ENCODE results near the gene CCNL2. TPM values are rescaled to one million over a fixed set of nuclear protein-coding genes. Genes with fewer than 3 reads are reported as not detected.
"Not testable (repeated sequence)": the region's sequence is repeated elsewhere in the genome, so short reads cannot be mapped to it uniquely, and the experiment has no call there.

Gene CCNL2
- total and polyA plus RNA-seq, 2 experiments from 2014 or later, result 150 to 199 TPM

DNA sequence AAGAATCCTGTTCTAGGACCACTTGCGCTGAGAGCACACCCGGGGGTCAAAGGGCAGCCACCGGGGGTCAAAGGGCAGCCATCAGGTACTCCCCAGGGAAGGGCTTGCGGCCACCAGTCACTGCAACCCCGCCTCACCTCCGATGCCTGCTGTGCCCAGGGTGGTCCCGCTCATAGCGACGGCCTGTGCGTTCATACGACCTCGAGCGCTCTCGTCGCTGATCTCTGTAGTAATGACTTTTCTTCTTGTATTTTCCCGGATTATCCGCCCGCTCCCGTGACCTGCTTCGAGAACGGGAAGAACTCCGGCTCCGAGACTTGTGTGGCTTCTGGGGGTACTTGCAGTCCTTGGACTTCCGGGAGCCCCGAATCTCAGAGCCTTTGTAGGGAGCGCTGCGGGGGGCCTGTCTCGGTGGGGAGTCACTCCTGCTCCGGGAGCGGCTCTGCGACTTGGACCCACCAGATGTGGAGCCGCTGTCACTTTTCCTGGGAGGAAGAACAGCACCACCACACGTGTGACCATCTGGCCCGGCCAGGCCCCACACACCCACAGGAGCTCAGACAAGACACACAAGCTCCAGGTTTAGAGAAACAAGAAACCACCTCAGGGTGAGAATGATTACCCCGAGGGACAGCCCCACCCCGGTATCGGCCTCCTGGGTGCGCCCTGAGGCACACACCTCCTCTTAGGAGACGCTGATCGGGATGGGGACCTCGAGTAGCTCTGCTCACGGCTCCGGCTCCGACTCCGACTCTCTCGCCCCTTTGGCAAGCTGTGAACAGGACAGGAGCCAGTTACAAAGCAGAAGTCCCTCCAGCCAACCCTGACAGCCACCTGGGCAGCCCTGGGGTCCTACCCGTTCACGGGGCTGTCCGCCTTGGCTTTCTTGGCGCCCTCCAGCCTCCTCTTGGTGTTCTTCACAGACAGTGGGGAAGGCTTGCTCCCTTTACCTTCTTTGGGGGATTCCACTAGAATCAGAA lies 11.7 kb downstream of the CCNL2 start:
- in situ Hi-C loops (cut with MboI), result no loop called here
- Histone ChIP-seq H3K9me2 (ENCODE audit: insufficient read depth) (no peaks in the 10 kb centered on the region), H3K79me2 (ENCODE audit: insufficient read depth) (peaks cover 89% of the 10 kb centered on the region), H3K36me3 (ENCODE audit: low read depth) (peaks cover 57% of the 10 kb centered on the region), H3K27me3 (replicated peaks; ENCODE audit: insufficient read depth) (no peaks in the 10 kb centered on the region), H3K4me2 (ENCODE audit: unreplicated experiment) (no peak overlapping the region), H3K4me1 (ENCODE audit: insufficient read depth) (no peaks in the 10 kb centered on the region), H2AFZ (no peak overlapping the region), H3K9me3 (ENCODE audit: low read depth) (no peaks in the 10 kb centered on the region), H4K20me1 (ENCODE audit: insufficient read depth) (no peaks in the 10 kb centered on the region), H3F3A (ENCODE audit: insufficient read depth) (no peaks in the 10 kb centered on the region), H3K27ac (no peak overlapping the region), H3K4me3 (no peak overlapping the region), H3K9ac (no peak overlapping the region)
- TF ChIP-seq EZH2phosphoT487 (IDR thresholded peaks at IDR 0.05; ENCODE audit: insufficient read depth, low read depth) (no peak), EZH2 (IDR thresholded peaks at IDR 0.05; ENCODE audit: insufficient read depth, poor library complexity, severe bottlenecking) (no peak)
- WGBS, 2 experiments (ENCODE audit: low coverage in 1 of 2, low lambda C conversion rate in 2 of 2, missing lambda C conversion rate in 2 of 2), result 94 to 95% methylated on average over 45 to 50 of the region's 50 CpGs
- no peak for DNase-seq

DNA sequence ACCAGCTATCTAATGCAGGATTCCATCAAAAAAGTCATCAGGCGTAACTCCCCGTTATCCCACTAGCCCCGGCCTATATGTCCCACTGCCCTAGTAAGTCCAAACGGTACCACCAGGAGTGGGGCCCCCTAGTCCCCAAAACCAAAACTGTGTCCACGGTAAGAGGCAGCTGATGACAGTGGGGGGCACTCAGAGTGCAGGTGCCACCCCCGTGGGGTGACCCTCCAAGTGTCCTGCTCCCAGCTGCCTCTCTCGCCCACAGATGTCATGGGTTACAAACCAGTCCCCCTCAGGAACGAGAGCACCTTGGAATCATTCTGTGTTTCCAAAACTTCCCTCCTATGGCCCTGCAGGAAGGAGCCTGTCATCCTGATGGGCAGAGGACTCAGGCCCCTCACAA lies 13.2 kb downstream of the CCNL2 start:
- Histone ChIP-seq H2AFZ (no peak overlapping the region), H3K4me2 (ENCODE audit: unreplicated experiment) (no peak overlapping the region), H3K9me3 (ENCODE audit: low read depth) (no peaks in the 10 kb centered on the region), H3K4me3 (no peak overlapping the region), H3F3A (ENCODE audit: insufficient read depth) (no peaks in the 10 kb centered on the region), H4K20me1 (ENCODE audit: insufficient read depth) (no peaks in the 10 kb centered on the region), H3K9me2 (ENCODE audit: insufficient read depth) (no peaks in the 10 kb centered on the region), H3K4me1 (ENCODE audit: insufficient read depth) (no peaks in the 10 kb centered on the region), H3K27ac (no peak overlapping the region), H3K36me3 (ENCODE audit: low read depth) (peaks cover 43% of the 10 kb centered on the region), H3K9ac (no peak overlapping the region), H3K27me3 (replicated peaks; ENCODE audit: insufficient read depth) (no peaks in the 10 kb centered on the region), H3K79me2 (ENCODE audit: insufficient read depth) (peaks cover 76% of the 10 kb centered on the region)
- DNase-seq, result no peak
- TF ChIP-seq EZH2 (IDR thresholded peaks at IDR 0.05; ENCODE audit: insufficient read depth, poor library complexity, severe bottlenecking) (no peak), EZH2phosphoT487 (IDR thresholded peaks at IDR 0.05; ENCODE audit: insufficient read depth, low read depth) (no peak)
- in situ Hi-C loops (cut with MboI), result no loop called here
- 92 to 94% methylated on average over 8 of the region's 8 CpGs for WGBS, 2 experiments (ENCODE audit: low coverage in 1 of 2, low lambda C conversion rate in 2 of 2, missing lambda C conversion rate in 2 of 2)

DNA sequence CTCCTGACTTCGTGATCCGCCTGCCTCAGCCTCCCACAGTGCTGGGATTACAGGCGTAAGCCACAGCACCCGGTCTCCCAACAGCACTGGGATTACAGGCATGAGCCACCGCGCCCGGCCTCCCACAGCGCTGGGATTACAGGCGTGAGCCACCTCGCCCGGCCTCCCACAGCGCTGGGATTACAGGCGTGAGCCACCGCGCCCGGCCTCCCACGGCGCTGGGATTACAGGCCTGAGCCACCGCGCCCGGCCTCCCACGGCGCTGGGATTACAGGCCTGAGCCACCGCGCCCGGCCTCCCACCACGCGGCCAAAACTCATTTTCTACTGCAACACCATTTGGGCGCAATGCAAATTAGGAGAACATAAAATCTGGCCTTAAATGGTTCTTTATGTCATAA lies 13.8 kb downstream of the CCNL2 start:
- H3K27ac ChIP-seq; H3K9ac ChIP-seq; H4K20me1 ChIP-seq (ENCODE audit: insufficient read depth); H3K4me2 ChIP-seq (ENCODE audit: unreplicated experiment); H3K9me2 ChIP-seq (ENCODE audit: insufficient read depth); H3F3A ChIP-seq (ENCODE audit: insufficient read depth); H3K27me3 ChIP-seq (replicated peaks; ENCODE audit: insufficient read depth); H3K4me1 ChIP-seq (ENCODE audit: insufficient read depth); H3K4me3 ChIP-seq; H3K9me3 ChIP-seq (ENCODE audit: low read depth); H2AFZ ChIP-seq; in situ Hi-C loops (cut with MboI); DNase-seq: not testable (repeated sequence)
- Histone ChIP-seq H3K79me2 (ENCODE audit: insufficient read depth) (peaks cover 70% of the 10 kb centered on the region), H3K36me3 (ENCODE audit: low read depth) (peaks cover 37% of the 10 kb centered on the region; the same call in 1 of the 2 replicates)
- 90 to 93% methylated on average over 20 to 29 of the region's 29 CpGs for WGBS, 2 experiments (ENCODE audit: low coverage in 1 of 2, low lambda C conversion rate in 2 of 2, missing lambda C conversion rate in 2 of 2)

DNA sequence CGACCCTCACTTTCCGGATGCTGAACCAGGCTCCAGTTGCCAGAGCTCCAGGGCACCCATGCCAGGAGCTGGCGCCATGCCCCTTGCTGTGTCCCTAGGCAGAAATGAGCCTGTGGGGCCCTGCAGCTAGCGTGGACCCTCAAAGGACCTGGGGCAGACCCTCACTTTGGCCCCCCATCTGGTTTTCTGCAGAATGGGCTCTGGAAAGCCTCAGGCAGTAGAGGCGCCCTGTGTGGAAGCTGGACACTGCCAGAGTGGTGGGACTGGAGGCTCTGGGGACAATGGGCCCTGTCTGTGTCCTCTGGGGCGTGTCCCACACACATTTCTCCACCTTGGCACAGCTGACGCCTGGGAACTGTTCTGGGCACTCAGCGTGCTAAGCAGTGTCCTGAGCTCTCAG lies 17.8 kb downstream of the CCNL2 start:
- 77 to 90% methylated on average over 5 to 8 of the region's 8 CpGs for WGBS, 2 experiments (ENCODE audit: low coverage in 1 of 2, low lambda C conversion rate in 2 of 2, missing lambda C conversion rate in 2 of 2)

More for the DNA sequence above, 17.8 kb downstream of the CCNL2 start:
- no peak overlapping the region for H3K4me3 ChIP-seq
- H3F3A ChIP-seq (ENCODE audit: insufficient read depth), result peaks cover 13% of the 10 kb centered on the region; the same call in 1 of the 2 replicates
- H3K79me2 ChIP-seq (ENCODE audit: insufficient read depth), result peaks cover 50% of the 10 kb centered on the region
- no peaks in the 10 kb centered on the region for H3K9me3 ChIP-seq (ENCODE audit: low read depth)
- no peak overlapping the region for H3K4me2 ChIP-seq (ENCODE audit: unreplicated experiment)
- H3K36me3 ChIP-seq (ENCODE audit: low read depth), result peaks cover 8% of the 10 kb centered on the region; the same call in 1 of the 2 replicates
- no peaks in the 10 kb centered on the region for H3K27me3 ChIP-seq (replicated peaks; ENCODE audit: insufficient read depth)
- H4K20me1 ChIP-seq (ENCODE audit: insufficient read depth), result no peaks in the 10 kb centered on the region
- no peak for DNase-seq
- no peaks in the 10 kb centered on the region for H3K4me1 ChIP-seq (ENCODE audit: insufficient read depth)
- no peak overlapping the region for H3K27ac ChIP-seq
- no peak overlapping the region for H2AFZ ChIP-seq
- no peak for TF ChIP-seq EZH2phosphoT487 (IDR thresholded peaks at IDR 0.05; ENCODE audit: insufficient read depth, low read depth)
- no peak for TF ChIP-seq EZH2 (IDR thresholded peaks at IDR 0.05; ENCODE audit: insufficient read depth, poor library complexity, severe bottlenecking)
- in situ Hi-C loops (cut with MboI), result no loop called here
- no peaks in the 10 kb centered on the region for H3K9me2 ChIP-seq (ENCODE audit: insufficient read depth)
- H3K9ac ChIP-seq, result no peak overlapping the region
